ENCODE measurements around the gene PIPOX. TPM values are rescaled to one million over a fixed set of nuclear protein-coding genes. Genes with fewer than 3 reads are reported as not detected.

Gene PIPOX
- 1 to 10 TPM; 1.6 to 6.4 (median 5.3) TPM for total RNA-seq
- under 1 TPM; 0.27 to 0.49 TPM for polyA plus RNA-seq
- total RNA-seq, result 2.7 reads per million, percentile 14 among the genes with 10 or more reads in this experiment

GRCh38 chr17:29042679-29043538 is at the start of gene PIPOX:
Gene PIPOX (plus strand): TSS chr17:29043141. CDS start chr17:29043226, 85 bp downstream.
- H3K4me3 ChIP-seq (ENCODE audit: low read length), result no peak within 1 kb of the TSS
- ChIA-PET POLR2A (no interaction called here), CTCF (no interaction called here)
- DNase-seq (no peak), ATAC-seq (peak; percentile 84)
- H3K9me3 ChIP-seq (ENCODE audit: control insufficient read depth in 2 of 3, low read length in 3 of 3), result no peaks in the 10 kb centered on the region
- H3K9me3 Mint-ChIP-seq, result no peaks in the 10 kb centered on the region
- no peaks in the 10 kb centered on the region for H3K36me3 Mint-ChIP-seq
- H3K4me1 Mint-ChIP-seq, result peaks cover 0 to 14% (median 0%) of the 10 kb centered on the region in 7 donors
- H3K27me3 Mint-ChIP-seq, result peaks cover 0 to 23% (median 12%) of the 10 kb centered on the region in 5 donors
- no peaks in the 10 kb centered on the region for H3K4me1 ChIP-seq (ENCODE audit: control insufficient read depth in 2 of 2, insufficient read depth in 2 of 2, low read length in 2 of 2)
- no peak within 1 kb of the TSS for H3K27ac Mint-ChIP-seq
- H3K27ac ChIP-seq (ENCODE audit: low read depth, low read length), result no peak within 1 kb of the TSS
- intact Hi-C loops (cut with micrococcal nuclease), result no loop called here
- H3K27me3 ChIP-seq (ENCODE audit: control insufficient read depth in 2 of 2, insufficient read depth in 2 of 2, low read length in 2 of 2), result no peaks in the 10 kb centered on the region
- H3K4me3 Mint-ChIP-seq, result no peak within 1 kb of the TSS
- H3K36me3 ChIP-seq (ENCODE audit: control insufficient read depth in 2 of 3, insufficient read depth in 3 of 3, low read length in 3 of 3), result no peaks in the 10 kb centered on the region

GRCh38 chr17:28993645-28994426 is 49.1 kb upstream of the PIPOX start:
- Histone ChIP-seq H3K27ac (ENCODE audit: low read depth, low read length) (no peak overlapping the region), H3K27me3 (ENCODE audit: control insufficient read depth in 2 of 2, insufficient read depth in 2 of 2, low read length in 2 of 2) (no peaks in the 10 kb centered on the region), H3K4me3 (ENCODE audit: low read length) (no peak overlapping the region), H3K36me3 (ENCODE audit: control insufficient read depth in 2 of 3, insufficient read depth in 3 of 3, low read length in 3 of 3) (no peaks in the 10 kb centered on the region), H3K9me3 (ENCODE audit: control insufficient read depth in 2 of 3, low read length in 3 of 3) (no peaks in the 10 kb centered on the region), H3K4me1 (ENCODE audit: control insufficient read depth in 2 of 2, insufficient read depth in 2 of 2, low read length in 2 of 2) (no peaks in the 10 kb centered on the region)
- ATAC-seq (no peak), DNase-seq (no peak)
- CTCF ChIA-PET, result no interaction called here
- Mint-ChIP-seq H3K27ac (no peak overlapping the region), H3K4me3 (no peak overlapping the region), H3K9me3 (no peaks in the 10 kb centered on the region), H3K4me1 (peaks cover 0 to 2% (median 0%) of the 10 kb centered on the region in 7 donors), H3K27me3 (peaks cover 0 to 19% (median 5%) of the 10 kb centered on the region in 5 donors), H3K36me3 (no peaks in the 10 kb centered on the region)
- intact Hi-C loops (cut with micrococcal nuclease), result no loop called here
- POLR2A ChIA-PET, result interaction anchor here (1.1 kb wide), 1 partner anchor 9 kb away, joined by 3 read pairs; no protein-coding TSS in a partner anchor

GRCh38 chr17:28996554-28997096 is 46.3 kb upstream of the PIPOX start:
- Mint-ChIP-seq H3K27me3 (peaks cover 6 to 23% (median 8%) of the 10 kb centered on the region in 5 donors), H3K4me1 (peaks cover 0 to 6% (median 0%) of the 10 kb centered on the region in 7 donors), H3K27ac (peak overlapping the region in 1 of 9 donors; percentile 62), H3K36me3 (peaks cover 0 to 3% (median 0%) of the 10 kb centered on the region in 5 donors), H3K4me3 (no peak overlapping the region), H3K9me3 (peaks cover 0 to 2% (median 0%) of the 10 kb centered on the region in 11 donors)
- H3K9me3 ChIP-seq (ENCODE audit: control insufficient read depth in 2 of 3, low read length in 3 of 3), result no peaks in the 10 kb centered on the region
- no peak overlapping the region for H3K4me3 ChIP-seq (ENCODE audit: low read length)
- DNase-seq (no peak), ATAC-seq (no peak)
- intact Hi-C loops (cut with micrococcal nuclease), result no loop called here
- ChIA-PET CTCF (no interaction called here), POLR2A (no interaction called here)
- no peaks in the 10 kb centered on the region for H3K27me3 ChIP-seq (ENCODE audit: control insufficient read depth in 2 of 2, insufficient read depth in 2 of 2, low read length in 2 of 2)
- no peaks in the 10 kb centered on the region for H3K36me3 ChIP-seq (ENCODE audit: control insufficient read depth in 2 of 3, insufficient read depth in 3 of 3, low read length in 3 of 3)
- no peak overlapping the region for H3K27ac ChIP-seq (ENCODE audit: low read depth, low read length)
- H3K4me1 ChIP-seq (ENCODE audit: control insufficient read depth in 2 of 2, insufficient read depth in 2 of 2, low read length in 2 of 2), result no peaks in the 10 kb centered on the region

GRCh38 chr17:28997806-28998205 is 45.1 kb upstream of the PIPOX start:
- intact Hi-C loops (cut with micrococcal nuclease), result no loop called here
- no peaks in the 10 kb centered on the region for H3K27me3 ChIP-seq (ENCODE audit: control insufficient read depth in 2 of 2, insufficient read depth in 2 of 2, low read length in 2 of 2)
- Mint-ChIP-seq H3K27ac (no peak overlapping the region), H3K9me3 (peaks cover 0 to 3% (median 0%) of the 10 kb centered on the region in 11 donors), H3K36me3 (peaks cover 0 to 3% (median 0%) of the 10 kb centered on the region in 5 donors), H3K4me3 (no peak overlapping the region), H3K4me1 (peaks cover 0 to 6% (median 0%) of the 10 kb centered on the region in 7 donors), H3K27me3 (peaks cover 6 to 25% (median 13%) of the 10 kb centered on the region in 5 donors)
- CTCF ChIA-PET, result no interaction called here
- no peak overlapping the region for H3K27ac ChIP-seq (ENCODE audit: low read depth, low read length)
- ATAC-seq (no peak), DNase-seq (no peak)
- H3K4me1 ChIP-seq (ENCODE audit: control insufficient read depth in 2 of 2, insufficient read depth in 2 of 2, low read length in 2 of 2), result no peaks in the 10 kb centered on the region
- H3K4me3 ChIP-seq (ENCODE audit: low read length), result no peak overlapping the region
- H3K9me3 ChIP-seq (ENCODE audit: control insufficient read depth in 2 of 3, low read length in 3 of 3), result no peaks in the 10 kb centered on the region
- H3K36me3 ChIP-seq (ENCODE audit: control insufficient read depth in 2 of 3, insufficient read depth in 3 of 3, low read length in 3 of 3), result no peaks in the 10 kb centered on the region
- POLR2A ChIA-PET, result no interaction called here

- Histone ChIP-seq H3K9me3 (ENCODE audit: control insufficient read depth in 2 of 3, low read length in 3 of 3) (no peaks in the 10 kb centered on the region), H3K36me3 (ENCODE audit: control insufficient read depth in 2 of 3, insufficient read depth in 3 of 3, low read length in 3 of 3) (no peaks in the 10 kb centered on the region), H3K27ac (ENCODE audit: low read depth, low read length) (no peak overlapping the region), H3K27me3 (ENCODE audit: control insufficient read depth in 2 of 2, insufficient read depth in 2 of 2, low read length in 2 of 2) (no peaks in the 10 kb centered on the region), H3K4me3 (ENCODE audit: low read length) (no peak overlapping the region), H3K4me1 (ENCODE audit: control insufficient read depth in 2 of 2, insufficient read depth in 2 of 2, low read length in 2 of 2) (no peaks in the 10 kb centered on the region)
- Mint-ChIP-seq H3K27me3 (peaks cover 14 to 37% (median 25%) of the 10 kb centered on the region in 5 donors), H3K27ac (no peak overlapping the region), H3K36me3 (peaks cover 0 to 3% (median 0%) of the 10 kb centered on the region in 5 donors), H3K9me3 (peaks cover 0 to 3% (median 0%) of the 10 kb centered on the region in 11 donors), H3K4me3 (no peak overlapping the region), H3K4me1 (peaks cover 0 to 6% (median 0%) of the 10 kb centered on the region in 7 donors)
- ATAC-seq (no peak), DNase-seq (no peak)
- CTCF ChIA-PET, result no interaction called here
- POLR2A ChIA-PET, result no interaction called here
- intact Hi-C loops (cut with micrococcal nuclease), result no loop called here
These were observed 43.7 kb upstream of the PIPOX start for GRCh38 chr17:28999206-28999605.

GRCh38 chr17:29000973-29001372 is 42.0 kb upstream of the PIPOX start:
- intact Hi-C loops (cut with micrococcal nuclease), result no loop called here
- CTCF ChIA-PET, result no interaction called here
- Histone ChIP-seq H3K36me3 (ENCODE audit: control insufficient read depth in 2 of 3, insufficient read depth in 3 of 3, low read length in 3 of 3) (no peaks in the 10 kb centered on the region), H3K27ac (ENCODE audit: low read depth, low read length) (no peak overlapping the region), H3K27me3 (ENCODE audit: control insufficient read depth in 2 of 2, insufficient read depth in 2 of 2, low read length in 2 of 2) (peaks cover 0 to 11% of the 10 kb centered on the region in 2 donors), H3K4me1 (ENCODE audit: control insufficient read depth in 2 of 2, insufficient read depth in 2 of 2, low read length in 2 of 2) (no peaks in the 10 kb centered on the region), H3K4me3 (ENCODE audit: low read length) (no peak overlapping the region), H3K9me3 (ENCODE audit: control insufficient read depth in 2 of 3, low read length in 3 of 3) (no peaks in the 10 kb centered on the region)
- DNase-seq, result no peak
- Mint-ChIP-seq H3K36me3 (peaks cover 0 to 3% (median 0%) of the 10 kb centered on the region in 5 donors), H3K4me3 (no peak overlapping the region), H3K27ac (no peak overlapping the region), H3K4me1 (peaks cover 0 to 6% (median 0%) of the 10 kb centered on the region in 7 donors), H3K9me3 (peaks cover 0 to 5% (median 0%) of the 10 kb centered on the region in 11 donors), H3K27me3 (peaks cover 20 to 45% (median 36%) of the 10 kb centered on the region in 5 donors)
- ATAC-seq, result no peak
- POLR2A ChIA-PET, result no interaction called here

Measured in naive thymus-derived CD4-positive, alpha-beta T cell (primary cell).